ENCODE measurements around the gene UNC13D.

The UNC13D gene

GRCh38 chr17:75783803-75784472 is 60.3 kb downstream of the UNC13D start:
- Histone ChIP-seq H3K4me3 (peak overlapping the region; percentile 40 to 77 (median 49)), H3K27ac (peak overlapping the region; percentile 71 to 100 (median 99))

GRCh38 chr17:75783069-75783783 is 61.0 kb downstream of the UNC13D start:
- peak overlapping the region in 2 of 7 experiments; percentile 3 to 6 for H3K4me3 ChIP-seq

GRCh38 chr17:75779987-75780889 is 64.0 kb downstream of the UNC13D start:
- H3K27ac ChIP-seq, result peak overlapping the region in 10 of 21 experiments; percentile 16 to 99 (median 77)
- no peak overlapping the region for H3K4me3 ChIP-seq

More at GRCh38 chr17:75783069-75783783, 61.0 kb downstream of the UNC13D start:
- H3K27ac ChIP-seq, result peak overlapping the region in 20 of 21 experiments; percentile 93 to 100 (median 99)

GRCh38 chr17:75779250-75779986 is 64.8 kb downstream of the UNC13D start:
- Histone ChIP-seq H3K4me3 (peak overlapping the region; percentile 76 to 98 (median 94)), H3K27ac (peak overlapping the region; percentile 73 to 100 (median 99))

- H3K27ac ChIP-seq, result peak overlapping the region; percentile 73 to 100 (median 99)
- H3K4me3 ChIP-seq, result peak overlapping the region; percentile 76 to 98 (median 94)
These were observed 65.3 kb downstream of the UNC13D start for GRCh38 chr17:75778861-75779249.

GRCh38 chr17:75778066-75778860 is 65.9 kb downstream of the UNC13D start:
- Histone ChIP-seq H3K27ac (peak overlapping the region; percentile 73 to 100 (median 99)), H3K4me3 (peak overlapping the region; percentile 76 to 98 (median 94))

- H3K27ac ChIP-seq, result peak overlapping the region in 11 of 21 experiments; percentile 1 to 100 (median 97)
- H3K4me3 ChIP-seq, result peak overlapping the region; percentile 76 to 98 (median 94)
These were observed 66.8 kb downstream of the UNC13D start for GRCh38 chr17:75777296-75777922.

All from skin epidermis (tissue), 12 donors.